Neural crest cell (in vitro differentiated cells): ENCODE results near the gene IER5L. TPM values are rescaled to one million over a fixed set of nuclear protein-coding genes. Genes with fewer than 3 reads are reported as not detected.

ENCODE experiments used
- DNase-seq: peaks from one replicate; pipeline ENCODE4 v3.0.0; 2021; ENCODE audit warnings: low read depth, mixed read lengths, low spot score
- H3K27ac Mint-ChIP-seq: one replicate; pipeline ENCODE4 v1.8.0; 2021; ENCODE audit warnings: mild to moderate bottlenecking, mixed read lengths; ENCODE audit not compliant: unreplicated experiment
- H3K27me3 Mint-ChIP-seq: 2 replicates; pipeline ENCODE4 v1.8.0; 2021; ENCODE audit warnings: low read depth, mild to moderate bottlenecking, mixed read lengths
- H3K36me3 Mint-ChIP-seq: 2 replicates; pipeline ENCODE4 v1.8.0; 2021; ENCODE audit warnings: low read depth, mild to moderate bottlenecking, mixed read lengths
- H3K4me1 Mint-ChIP-seq: 2 replicates; pipeline ENCODE4 v1.8.0; 2021; ENCODE audit warnings: mixed read lengths
- H3K4me3 Mint-ChIP-seq: one replicate; pipeline ENCODE4 v1.8.0; 2021; ENCODE audit warnings: mild to moderate bottlenecking, mixed read lengths
- H3K9me3 Mint-ChIP-seq: 2 replicates; pipeline ENCODE4 v1.8.0; 2021; ENCODE audit warnings: mixed read lengths
- total RNA-seq: library from RNA; stranded (reverse); gene quantifications from 2 replicates; pipeline ENCODE4 v1.2.1, GENCODE V29; 2021
- TF ChIP-seq, protein P1 (sequence below): fragments of 200-600 bp; sonication (generic); conservative IDR thresholded peaks from 2 replicates; pipeline ENCODE4 v1.5.0; 2021; ENCODE audit warnings: antibody characterized with exemption, mild to moderate bottlenecking

Gene IER5L
- total RNA-seq, 1 donor from 2014 or later: 19.1 TPM

DNA sequence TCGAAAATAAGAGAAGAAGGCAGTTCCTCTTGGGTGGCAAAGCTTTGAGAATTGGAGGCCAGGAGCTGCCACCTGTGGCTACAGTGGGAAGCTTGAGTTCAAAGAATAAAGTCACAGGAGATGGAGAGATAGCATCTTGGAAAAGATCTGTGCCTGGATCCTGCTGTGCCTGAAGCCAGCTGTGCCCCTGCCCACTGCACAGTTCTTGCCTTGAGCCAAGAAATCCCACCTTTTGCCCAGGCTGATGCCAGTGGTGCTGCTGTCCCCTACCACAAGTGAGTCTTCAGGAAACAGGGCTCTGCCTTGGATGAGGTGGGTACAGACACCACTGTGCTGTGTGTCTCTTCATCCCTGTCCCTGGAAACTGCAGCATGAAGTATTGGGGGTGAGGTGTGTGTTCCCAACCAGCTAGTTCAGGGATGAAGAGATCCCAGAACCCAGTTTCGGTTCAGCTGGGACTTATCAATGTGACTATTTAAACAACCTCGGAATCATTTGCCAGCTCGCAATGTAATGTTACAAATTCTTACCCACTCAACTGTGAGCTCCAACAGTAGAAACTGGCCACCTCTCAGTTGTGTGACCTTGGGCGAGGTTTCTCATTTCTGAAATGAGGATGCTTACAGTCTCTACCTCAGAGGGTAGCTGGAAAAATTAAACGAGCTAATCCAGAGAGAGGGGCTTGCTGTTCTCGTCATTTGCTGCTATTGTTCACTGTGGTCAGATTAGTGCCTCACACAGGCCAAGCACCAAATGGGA is 5.9 kb downstream of the IER5L start:
- Mint-ChIP-seq H3K36me3 (no peaks in the 10 kb centered on the region), H3K27ac (no peak overlapping the region), H3K4me1 (peaks cover 31% of the 10 kb centered on the region), H3K9me3 (no peaks in the 10 kb centered on the region), H3K4me3 (peak overlapping the region; percentile 79), H3K27me3 (peaks cover 7% of the 10 kb centered on the region)
- TF ChIP-seq, protein P1, sequence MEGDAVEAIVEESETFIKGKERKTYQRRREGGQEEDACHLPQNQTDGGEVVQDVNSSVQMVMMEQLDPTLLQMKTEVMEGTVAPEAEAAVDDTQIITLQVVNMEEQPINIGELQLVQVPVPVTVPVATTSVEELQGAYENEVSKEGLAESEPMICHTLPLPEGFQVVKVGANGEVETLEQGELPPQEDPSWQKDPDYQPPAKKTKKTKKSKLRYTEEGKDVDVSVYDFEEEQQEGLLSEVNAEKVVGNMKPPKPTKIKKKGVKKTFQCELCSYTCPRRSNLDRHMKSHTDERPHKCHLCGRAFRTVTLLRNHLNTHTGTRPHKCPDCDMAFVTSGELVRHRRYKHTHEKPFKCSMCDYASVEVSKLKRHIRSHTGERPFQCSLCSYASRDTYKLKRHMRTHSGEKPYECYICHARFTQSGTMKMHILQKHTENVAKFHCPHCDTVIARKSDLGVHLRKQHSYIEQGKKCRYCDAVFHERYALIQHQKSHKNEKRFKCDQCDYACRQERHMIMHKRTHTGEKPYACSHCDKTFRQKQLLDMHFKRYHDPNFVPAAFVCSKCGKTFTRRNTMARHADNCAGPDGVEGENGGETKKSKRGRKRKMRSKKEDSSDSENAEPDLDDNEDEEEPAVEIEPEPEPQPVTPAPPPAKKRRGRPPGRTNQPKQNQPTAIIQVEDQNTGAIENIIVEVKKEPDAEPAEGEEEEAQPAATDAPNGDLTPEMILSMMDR: no peak
- no peak for DNase-seq

DNA sequence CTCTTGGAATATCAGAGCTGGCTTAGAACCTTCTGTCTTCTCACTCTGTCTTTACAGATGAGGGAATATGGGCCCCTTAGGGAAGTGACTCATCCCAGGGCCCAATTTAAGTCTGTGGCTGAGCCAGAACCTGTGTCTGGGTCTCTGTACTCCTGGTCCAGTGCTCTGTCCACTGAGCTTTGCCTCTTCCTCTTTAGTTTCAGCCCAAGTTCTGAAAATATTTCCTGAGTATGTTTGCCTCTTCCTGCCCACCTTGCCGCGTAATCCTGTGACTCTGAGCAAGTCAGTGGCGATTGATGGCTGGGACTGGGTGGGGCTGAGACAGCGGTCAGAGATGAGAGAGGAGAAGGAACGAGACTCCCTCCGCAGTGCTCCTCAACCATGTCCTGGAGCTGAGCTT is 7.8 kb downstream of the IER5L start:
- Mint-ChIP-seq H3K4me3 (peak overlapping the region; percentile 15), H3K27ac (no peak overlapping the region), H3K9me3 (no peaks in the 10 kb centered on the region), H3K36me3 (no peaks in the 10 kb centered on the region), H3K27me3 (peaks cover 7% of the 10 kb centered on the region), H3K4me1 (peaks cover 34% of the 10 kb centered on the region)
- DNase-seq: no peak
- TF ChIP-seq, protein P1: no peak

DNA sequence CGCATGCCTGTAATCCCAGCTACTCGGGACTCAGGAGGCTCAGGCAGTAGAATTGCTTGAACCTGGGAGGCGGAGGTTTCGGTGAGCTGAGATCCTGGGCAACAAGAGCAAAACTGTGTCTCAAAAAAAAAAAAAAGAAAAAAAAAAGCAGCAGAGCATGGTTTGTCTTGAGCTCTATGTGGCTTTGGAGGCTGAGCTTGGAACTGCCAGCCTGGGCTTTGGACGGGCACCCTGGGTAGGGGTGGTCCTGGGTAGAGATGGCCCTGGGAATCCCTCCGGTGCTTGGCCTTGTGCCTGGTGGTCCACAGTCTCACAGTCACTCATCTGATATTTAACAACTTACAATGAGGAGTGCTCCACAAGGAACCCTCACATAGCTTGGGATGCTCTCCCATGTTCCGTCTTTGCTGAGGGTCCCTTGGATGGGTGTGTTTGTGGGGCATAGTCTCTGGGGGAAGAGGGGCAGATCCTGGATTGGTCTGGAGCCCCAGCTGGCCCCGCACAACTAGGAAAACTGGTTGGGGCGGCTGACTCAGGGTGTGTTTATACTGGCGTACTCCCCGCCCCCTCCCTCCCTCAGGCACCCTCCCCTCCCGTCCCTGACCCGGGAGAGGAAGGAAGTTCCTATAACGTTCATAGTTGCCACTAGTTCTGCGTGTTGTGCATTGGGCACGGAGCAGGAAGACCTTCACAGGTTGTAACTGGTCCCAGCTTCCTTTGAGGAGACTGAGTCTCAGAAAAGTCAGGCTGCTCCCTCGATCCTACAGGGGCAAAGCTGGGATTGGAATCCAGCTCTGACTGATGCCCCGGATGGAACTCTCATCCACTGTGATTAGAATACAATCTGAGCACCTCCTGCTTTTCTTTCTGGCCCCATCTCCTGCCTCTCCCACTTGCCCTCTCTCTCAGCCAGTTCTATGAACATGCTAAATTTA is 11.2 kb downstream of the IER5L start:
- no peaks in the 10 kb centered on the region for H3K36me3 Mint-ChIP-seq
- H3K9me3 Mint-ChIP-seq: no peaks in the 10 kb centered on the region
- peaks cover 29% of the 10 kb centered on the region for H3K4me1 Mint-ChIP-seq
- TF ChIP-seq, protein P1: no peak
- DNase-seq: no peak
- peak overlapping the region; percentile 81 for H3K27ac Mint-ChIP-seq
- H3K27me3 Mint-ChIP-seq: peaks cover 2% of the 10 kb centered on the region
- no peak overlapping the region for H3K4me3 Mint-ChIP-seq

DNA sequence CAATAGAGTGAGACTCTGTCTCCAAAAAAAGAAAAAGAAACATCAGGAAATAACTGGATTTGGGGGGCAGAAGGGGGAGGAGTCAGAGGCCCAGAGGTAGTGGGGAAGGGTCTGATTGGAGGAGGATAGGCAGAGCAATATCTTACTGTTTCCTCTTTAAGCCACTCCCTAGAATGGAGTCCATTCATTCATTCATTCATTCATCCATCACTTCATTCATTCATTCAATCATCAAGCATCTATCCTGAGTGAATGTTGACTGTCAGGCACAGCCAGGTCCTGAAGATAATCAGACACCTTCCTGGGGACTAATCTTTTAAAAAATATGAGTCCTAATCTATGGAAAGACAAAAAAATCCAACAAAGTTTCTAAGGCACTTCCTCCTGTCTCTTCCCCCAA is 12.9 kb downstream of the IER5L start:
- no peaks in the 10 kb centered on the region for H3K9me3 Mint-ChIP-seq
- peaks cover 3% of the 10 kb centered on the region for H3K36me3 Mint-ChIP-seq
- H3K4me3 Mint-ChIP-seq: no peak overlapping the region
- DNase-seq: no peak
- peaks cover 32% of the 10 kb centered on the region for H3K4me1 Mint-ChIP-seq
- peaks cover 2% of the 10 kb centered on the region for H3K27me3 Mint-ChIP-seq
- H3K27ac Mint-ChIP-seq: no peak overlapping the region
- TF ChIP-seq, protein P1: no peak

DNA sequence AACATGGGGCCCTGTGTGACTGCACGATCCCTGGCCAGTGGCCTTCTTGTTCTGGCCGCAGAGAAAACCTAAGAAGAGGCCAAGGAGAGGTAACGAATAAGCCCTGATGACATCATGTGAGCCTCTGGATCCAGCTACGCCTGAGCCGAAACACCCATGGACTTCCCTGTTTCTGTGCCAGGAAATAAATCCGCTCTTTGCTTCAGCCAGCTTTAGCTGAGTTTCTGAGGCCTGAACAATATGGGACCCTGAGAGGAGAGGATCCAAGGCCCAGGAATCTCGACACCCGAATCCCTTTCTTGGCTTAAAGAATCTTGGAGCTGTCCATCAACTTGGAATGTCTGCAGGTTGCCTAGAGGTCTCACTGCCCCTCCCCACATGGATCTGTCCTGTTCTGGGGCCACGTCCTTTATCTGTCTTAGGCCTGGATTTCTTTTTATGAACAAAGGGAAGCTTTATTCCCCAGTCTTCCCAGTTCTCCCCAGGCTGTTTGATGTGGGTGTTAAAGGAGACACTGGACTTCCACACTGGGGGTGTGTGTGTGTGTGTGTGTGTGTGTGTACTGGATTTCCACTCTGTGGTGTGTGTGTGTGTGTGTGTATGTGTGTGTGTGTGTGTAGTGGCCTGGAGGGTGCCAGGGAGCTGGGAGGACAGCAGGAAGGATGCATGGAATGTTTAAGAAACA is 13.7 kb downstream of the IER5L start:
- no peak for DNase-seq
- Mint-ChIP-seq H3K36me3 (peaks cover 3% of the 10 kb centered on the region), H3K4me3 (peak overlapping the region; percentile 67), H3K27me3 (peaks cover 2% of the 10 kb centered on the region), H3K4me1 (peaks cover 32% of the 10 kb centered on the region), H3K27ac (peak overlapping the region; percentile 78), H3K9me3 (no peaks in the 10 kb centered on the region)
- TF ChIP-seq, protein P1: no peak
